ENCODE data around the gene SOCS7. TPM values are rescaled to one million over a fixed set of nuclear protein-coding genes. Genes with fewer than 3 reads are reported as not detected.

Gene SOCS7
- polyA plus RNA-seq, 4 donors, result 16.0 to 22.7 (median 18.5) TPM

GRCh38 chr17:38358586-38359513, 7.2 kb downstream of the SOCS7 start:
- no peak for DNase-seq (ENCODE audit: low read depth in 4 of 4, low spot score in 2 of 4)

GRCh38 chr17:38361694-38362465, 10.2 kb downstream of the SOCS7 start:
- no peak for DNase-seq (ENCODE audit: low read depth in 4 of 4, low spot score in 2 of 4)

- no peak for DNase-seq (ENCODE audit: low read depth in 4 of 4, low spot score in 2 of 4)
Observed at GRCh38 chr17:38363016-38363415, 11.4 kb downstream of the SOCS7 start.

- no peak for DNase-seq (ENCODE audit: low read depth in 4 of 4, low spot score in 2 of 4)
Observed at GRCh38 chr17:38364741-38365140, 13.1 kb downstream of the SOCS7 start.

- DNase-seq (ENCODE audit: low read depth in 4 of 4, low spot score in 2 of 4), result no peak
Observed at GRCh38 chr17:38369124-38369886, 17.7 kb downstream of the SOCS7 start.

GRCh38 chr17:38379448-38379847, 27.8 kb downstream of the SOCS7 start:
- DNase-seq (ENCODE audit: low read depth in 4 of 4, low spot score in 2 of 4), result no peak

- DNase-seq (ENCODE audit: low read depth in 4 of 4, low spot score in 2 of 4), result no peak
Observed at GRCh38 chr17:38395090-38395489, 43.4 kb downstream of the SOCS7 start.

GRCh38 chr17:38397227-38397626, 45.6 kb downstream of the SOCS7 start:
- no peak for DNase-seq (ENCODE audit: low read depth in 4 of 4, low spot score in 2 of 4)

- DNase-seq (ENCODE audit: low read depth in 4 of 4, low spot score in 2 of 4), result no peak
Observed at GRCh38 chr17:38400286-38400685, 48.6 kb downstream of the SOCS7 start.

- no peak for DNase-seq (ENCODE audit: low read depth in 4 of 4, low spot score in 2 of 4)
Observed at GRCh38 chr17:38401459-38401858, 49.8 kb downstream of the SOCS7 start.

- no peak for DNase-seq (ENCODE audit: low read depth in 4 of 4, low spot score in 2 of 4)
Observed at GRCh38 chr17:38402897-38403296, 51.3 kb downstream of the SOCS7 start.

GRCh38 chr17:38403491-38403890, 51.8 kb downstream of the SOCS7 start:
- no peak for DNase-seq (ENCODE audit: low read depth in 4 of 4, low spot score in 2 of 4)

- DNase-seq (ENCODE audit: low read depth in 4 of 4, low spot score in 2 of 4), result no peak
Observed at GRCh38 chr17:38404174-38404943, 52.7 kb downstream of the SOCS7 start.

GRCh38 chr17:38405654-38406053, 54.0 kb downstream of the SOCS7 start:
- no peak for DNase-seq (ENCODE audit: low read depth in 4 of 4, low spot score in 2 of 4)

GRCh38 chr17:38410201-38410600, 58.6 kb downstream of the SOCS7 start:
- DNase-seq (ENCODE audit: low read depth in 4 of 4, low spot score in 2 of 4), result no peak

- no peak for DNase-seq (ENCODE audit: low read depth in 4 of 4, low spot score in 2 of 4)
Observed at GRCh38 chr17:38415250-38416194, 63.9 kb downstream of the SOCS7 start.

GRCh38 chr17:38416840-38417209, 65.2 kb downstream of the SOCS7 start:
- DNase-seq (ENCODE audit: low read depth in 4 of 4, low spot score in 2 of 4), result no peak

GRCh38 chr17:38417210-38417951, 65.7 kb downstream of the SOCS7 start:
- DNase-seq (ENCODE audit: low read depth in 4 of 4, low spot score in 2 of 4), result no peak
